Dermis blood vessel endothelial cell (primary cell): ENCODE data around the gene SORT1. TPM values are rescaled to one million over a fixed set of nuclear protein-coding genes. Genes with fewer than 3 reads are reported as not detected.
"Not testable (repeated sequence)": the region's sequence is repeated elsewhere in the genome, so short reads cannot be mapped to it uniquely, and the experiment has no call there.

Experiments
- DNase-seq: peaks from one replicate; pipeline ENCODE4 v3.0.0; 2010
- total RNA-seq: library from RNA; depleted of rRNA; stranded (reverse); fragments of >200 nt; gene quantifications from 2 replicates; pipeline ENCODE4 v1.2.3, GENCODE V29; 2014

Gene SORT1
- 16.7 and 17.4 TPM in 2 replicates for total RNA-seq

DNA sequence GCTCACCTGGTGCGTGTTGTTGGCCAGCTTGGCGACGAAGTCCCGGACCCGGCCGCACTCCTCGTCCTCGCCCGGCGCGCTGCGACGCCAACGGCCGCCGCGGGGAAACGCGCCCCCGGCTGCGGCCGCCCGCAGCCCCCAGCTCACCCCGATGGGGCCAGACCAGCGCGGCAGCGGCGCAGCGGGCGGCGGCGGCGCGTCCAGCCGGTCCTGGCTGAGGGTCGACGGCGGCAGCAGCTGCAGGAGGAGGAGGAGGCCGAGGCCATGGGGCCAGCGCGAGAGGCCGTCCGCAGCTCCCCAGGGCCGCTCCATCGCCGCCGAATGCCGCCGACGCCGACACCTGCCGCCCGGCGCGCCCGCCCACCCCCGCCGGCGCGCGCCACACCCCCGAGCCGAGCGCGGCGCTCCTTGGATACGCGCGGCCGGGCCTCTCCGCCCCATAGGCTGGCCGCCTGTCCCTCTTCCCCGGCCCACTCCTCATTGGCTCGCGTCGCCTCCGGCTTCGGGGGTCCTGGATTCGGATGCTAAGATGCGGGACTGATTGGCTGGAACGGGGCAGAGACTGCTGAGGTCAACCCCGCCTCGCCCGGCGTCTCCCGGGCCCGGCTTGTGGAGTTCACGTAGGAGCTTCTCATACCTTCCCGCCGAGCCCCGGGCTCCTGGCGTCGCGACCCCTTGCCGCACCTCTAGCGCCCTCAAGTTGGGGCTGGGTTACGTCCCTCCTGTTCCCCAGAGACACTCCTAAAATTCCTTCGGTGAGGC, at the start of gene SORT1:
Gene SORT1 (minus strand): TSS at position 338 of the 762 bp plus-strand sequence. CDS start 26 bp downstream, at position 312.
- peak; percentile 91 for DNase-seq

DNA sequence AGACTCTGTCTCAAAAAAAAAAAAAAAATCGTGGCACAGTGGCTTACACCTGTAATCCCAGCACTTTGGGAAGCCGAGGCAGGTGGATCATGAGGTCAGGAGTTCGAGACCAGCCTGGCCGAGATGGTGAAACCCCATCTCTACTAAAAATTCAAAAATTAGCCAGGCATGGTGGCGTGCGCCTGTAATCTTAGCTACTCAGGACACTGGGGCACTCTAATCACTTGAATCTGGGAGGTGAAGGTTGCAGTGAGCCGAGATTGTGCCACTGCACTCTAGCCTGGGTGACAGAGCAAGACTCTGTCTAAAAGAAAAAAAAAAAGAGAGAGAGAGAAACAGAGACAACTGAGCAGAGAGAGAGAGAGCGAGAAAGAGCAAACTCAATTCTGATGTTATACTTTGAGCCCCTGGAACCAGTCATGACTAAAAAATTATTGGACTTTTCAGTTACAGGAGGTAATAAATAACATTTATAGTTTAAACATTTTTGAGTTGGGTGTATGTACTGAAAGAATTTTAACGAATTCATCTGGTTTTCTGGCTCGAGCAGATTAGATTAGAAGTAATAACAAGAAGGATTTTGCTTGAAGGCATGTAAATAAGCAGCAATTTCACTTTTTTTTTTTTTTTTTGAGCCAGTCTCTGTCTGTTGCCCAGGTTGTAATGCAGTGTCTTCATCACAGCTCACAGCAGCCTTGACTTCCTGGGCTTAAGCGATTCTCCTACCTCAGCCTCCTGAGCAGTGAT, 48.4 kb upstream of the SORT1 start:
- not testable (repeated sequence) for DNase-seq

- DNase-seq: no peak
Observed at GRCh38 chr1:109444346-109444745, 46.6 kb upstream of the SORT1 start.

DNA sequence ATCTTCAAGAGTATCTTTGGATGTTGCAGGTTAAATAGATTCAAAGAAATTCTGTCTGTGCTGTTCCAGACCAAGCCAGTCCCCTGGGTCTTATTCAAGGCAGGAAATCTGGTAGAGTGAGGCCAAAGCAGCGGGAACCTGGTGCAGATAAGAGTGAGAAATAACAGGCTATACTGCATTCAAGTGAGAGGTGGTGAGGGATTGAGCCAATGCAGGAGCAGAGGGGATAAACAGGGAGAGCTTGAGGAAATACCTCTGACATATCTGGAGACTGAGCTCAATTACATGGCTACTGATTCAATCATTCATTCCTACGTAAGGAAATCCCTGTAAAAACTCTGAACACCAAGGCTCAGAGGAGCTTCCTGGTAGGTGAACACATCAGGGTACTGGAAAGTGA, 45.8 kb upstream of the SORT1 start:
- DNase-seq: no peak

- DNase-seq: no peak
Observed at GRCh38 chr1:109441069-109441468, 43.4 kb upstream of the SORT1 start.

DNA sequence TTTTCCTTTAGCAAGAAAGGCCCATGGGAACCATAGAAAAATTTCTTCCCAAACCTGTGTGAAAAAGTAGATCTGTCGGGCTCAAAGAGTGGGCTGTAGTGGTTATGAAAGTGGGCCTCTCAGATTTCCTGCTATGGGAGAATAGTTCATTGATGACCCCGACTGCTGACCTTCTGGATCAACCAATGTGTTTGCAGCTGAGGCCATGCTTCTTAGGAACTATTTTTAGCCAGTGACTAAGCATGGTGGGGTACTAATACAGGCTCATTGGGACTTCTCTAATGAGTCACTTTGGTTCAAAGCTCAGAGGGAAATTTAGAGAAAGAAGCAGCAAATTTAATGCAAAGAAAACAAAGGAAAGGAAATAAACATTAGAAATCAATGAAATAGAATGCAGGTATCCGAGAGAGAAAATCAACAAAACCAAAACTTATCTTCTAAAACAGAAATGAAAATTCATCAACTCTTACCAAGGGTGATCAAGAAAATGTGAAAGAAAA, 41.1 kb upstream of the SORT1 start:
- peak; percentile 56 for DNase-seq

DNA sequence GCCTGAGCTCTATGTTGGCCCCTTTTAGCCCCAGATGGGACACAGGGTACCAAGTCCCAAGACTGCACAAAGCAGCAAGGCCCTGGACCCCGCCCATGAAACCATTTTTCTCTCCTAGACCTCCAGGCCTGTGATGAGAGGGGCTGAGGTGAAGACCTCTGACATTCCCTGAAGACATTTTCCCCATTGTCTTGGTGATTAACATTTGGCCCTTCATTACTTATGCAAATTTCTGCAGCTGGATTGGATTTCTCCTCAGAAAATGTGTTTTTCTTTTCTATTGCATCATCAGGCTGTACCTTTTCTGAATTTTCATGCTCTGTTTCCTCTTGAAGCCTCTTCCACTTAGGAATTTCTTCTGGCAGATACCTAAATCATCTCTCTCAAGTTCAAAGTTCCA, 36.8 kb upstream of the SORT1 start:
- no peak for DNase-seq

DNA sequence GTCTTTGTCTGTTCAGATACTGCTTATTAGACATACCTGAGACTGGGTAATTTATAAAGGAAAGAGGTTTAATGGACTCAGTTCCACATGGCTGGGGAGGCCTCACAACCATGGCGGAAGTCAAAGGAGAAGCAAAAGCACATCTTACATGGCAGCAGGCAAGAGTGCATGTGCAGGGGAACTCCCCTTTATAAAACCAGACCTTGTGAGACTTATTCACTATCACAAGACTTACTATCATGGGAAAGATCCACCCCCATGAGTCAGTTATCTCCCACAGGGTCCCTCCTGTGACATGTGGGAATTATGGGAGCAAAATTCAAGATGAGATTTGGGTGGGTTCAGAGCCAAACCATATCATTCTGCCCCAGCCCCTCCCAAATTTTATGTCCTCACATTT, 35.6 kb upstream of the SORT1 start:
- no peak for DNase-seq

DNA sequence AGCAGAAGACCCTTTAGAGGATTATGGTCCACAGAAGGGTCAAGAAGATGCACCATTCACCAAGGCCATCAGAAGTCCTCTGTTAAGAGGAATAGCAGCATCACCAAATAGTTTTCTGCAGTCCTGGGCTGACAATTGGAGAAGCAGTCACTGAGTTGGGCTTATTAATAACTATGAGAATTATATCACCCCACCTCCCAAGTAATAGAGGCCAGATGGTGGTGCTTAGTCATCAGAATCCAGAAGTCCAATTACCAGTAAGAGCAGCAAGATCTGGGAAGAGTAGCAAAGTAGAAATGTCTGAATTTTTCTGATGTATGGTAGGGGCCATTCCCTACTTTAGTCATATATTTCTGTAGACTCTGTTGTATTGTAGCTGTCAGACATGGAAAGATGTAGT, 34.6 kb upstream of the SORT1 start:
- no peak for DNase-seq

DNA sequence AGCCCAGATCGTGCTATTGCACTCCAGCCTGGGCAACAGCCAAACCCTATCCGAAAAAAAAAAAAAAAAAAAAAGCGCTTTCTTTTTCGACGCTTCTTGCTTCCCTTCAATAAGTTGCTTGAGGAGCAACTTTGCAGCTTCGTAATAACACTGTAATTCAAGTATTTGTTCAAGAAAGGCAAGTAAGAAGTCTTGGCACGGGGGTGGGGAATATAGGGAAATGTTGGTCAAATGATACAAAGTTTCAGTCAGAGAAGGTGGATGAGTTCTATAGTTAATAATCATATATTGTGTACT, 29.4 kb upstream of the SORT1 start:
- no peak for DNase-seq

DNA sequence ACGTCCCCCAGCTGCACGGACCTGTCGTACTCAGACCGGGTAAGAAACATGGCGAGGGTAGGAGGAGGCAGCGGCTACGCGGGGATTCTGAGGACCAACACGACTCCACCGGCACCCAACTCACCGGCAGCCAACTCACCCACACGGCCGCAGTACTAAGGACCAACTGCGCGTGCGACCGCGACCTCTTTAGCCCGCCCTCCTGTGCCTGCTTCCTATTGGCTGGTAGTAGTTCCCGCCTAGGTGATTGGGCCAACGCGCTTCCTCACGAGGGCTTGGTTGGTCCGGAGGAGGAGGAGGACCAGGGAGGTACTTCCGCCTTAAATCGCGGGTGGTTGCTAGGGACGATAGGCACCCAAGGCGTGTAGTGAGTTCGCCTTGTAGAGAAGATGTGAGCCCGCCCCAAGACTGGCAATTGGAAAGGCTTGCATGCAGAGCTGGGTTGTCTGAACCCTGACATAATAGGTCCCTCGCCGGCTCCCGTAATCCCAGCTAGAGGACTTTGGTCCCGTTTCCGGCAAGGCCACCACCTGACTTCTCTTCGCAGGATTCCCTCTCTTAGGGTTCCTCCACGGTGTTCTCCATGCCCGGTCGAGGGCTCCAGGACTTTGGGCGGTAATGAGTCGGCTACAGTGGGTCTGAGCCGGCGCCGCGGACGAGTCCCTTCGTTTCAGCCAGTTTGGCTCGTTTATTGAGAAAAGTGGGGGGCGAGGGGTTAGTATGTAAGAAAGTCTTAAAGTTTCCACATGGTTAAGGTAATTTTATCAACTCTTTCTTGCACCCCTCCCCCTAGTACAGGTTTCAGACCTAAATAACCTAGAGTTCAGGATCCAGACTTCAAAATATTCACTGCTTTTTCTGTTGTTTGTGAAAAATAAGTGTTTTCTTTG, 28.8 kb upstream of the SORT1 start, which contains the start of gene PSMA5:
Gene PSMA5 (minus strand): TSS at position 168 of the 890 bp plus-strand sequence. CDS start 118 bp downstream, at position 50.
- DNase-seq: peak; percentile 100

GRCh38 chr1:109425391-109426280, 27.9 kb upstream of the SORT1 start:
- peak; percentile 64 for DNase-seq

DNA sequence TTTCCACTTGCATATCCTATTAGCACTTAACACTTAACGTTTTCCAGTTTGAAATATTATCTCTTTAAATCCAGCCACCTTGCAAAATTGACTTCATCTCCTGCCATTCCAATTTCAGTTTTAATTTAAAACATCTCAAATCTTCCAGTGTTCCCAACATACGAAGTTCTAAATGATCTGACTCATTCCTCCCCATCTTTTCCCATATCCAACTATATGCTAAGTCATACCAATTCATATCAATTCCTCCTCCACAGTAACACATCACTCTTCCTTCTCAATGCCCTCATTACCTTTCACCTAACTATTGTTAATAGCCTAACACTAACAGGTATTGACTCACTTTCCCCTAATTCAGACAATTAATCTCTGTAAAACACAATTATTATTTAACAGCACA, 25.8 kb upstream of the SORT1 start:
- no peak for DNase-seq

- no peak for DNase-seq
Observed at GRCh38 chr1:109412551-109412950, 14.8 kb upstream of the SORT1 start.

- DNase-seq: no peak
Observed at GRCh38 chr1:109404838-109405237, 7.1 kb upstream of the SORT1 start.

- no peak for DNase-seq
Observed at GRCh38 chr1:109402025-109402424, 4.3 kb upstream of the SORT1 start.

GRCh38 chr1:109400035-109400655, 2.4 kb upstream of the SORT1 start:
- DNase-seq: no peak

DNA sequence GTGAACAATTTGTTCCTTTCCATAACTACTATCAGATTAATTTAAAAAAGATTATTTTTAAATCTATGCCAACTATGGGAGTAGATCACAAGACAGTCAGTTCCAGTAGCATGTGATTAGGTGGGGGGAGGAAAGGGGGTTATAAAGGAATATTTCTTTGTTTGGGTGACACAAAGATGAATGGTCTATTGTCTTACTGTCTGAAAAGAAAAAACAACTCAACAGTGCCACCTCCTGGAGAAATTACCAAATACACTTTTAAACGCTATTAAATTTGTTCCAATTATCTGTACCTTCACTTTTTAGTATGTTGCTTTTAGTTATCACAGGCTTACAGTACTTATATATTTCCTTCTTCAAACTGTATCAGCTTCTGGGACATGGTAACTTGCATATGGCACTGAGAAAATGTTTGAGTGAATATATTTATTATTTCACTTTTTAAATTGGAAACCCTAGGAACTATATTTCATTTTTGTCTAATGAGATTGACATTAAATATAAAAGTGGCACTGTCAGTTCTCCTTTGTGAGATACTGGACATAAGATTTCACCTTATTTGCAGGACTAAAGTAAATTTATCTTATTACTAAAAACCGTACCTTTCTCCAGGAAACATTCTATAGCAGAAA, 1.7 kb upstream of the SORT1 start:
- peak; percentile 83 for DNase-seq

- DNase-seq: peak; percentile 24
Observed at GRCh38 chr1:109398343-109399225, 866 bp upstream of the SORT1 start.
